Stimulated activated CD8-positive, alpha-beta memory T cell treated with anti-CD3 and anti-CD28 coated beads, Interleukin-12 subunit alpha, Interleukin-12 subunit beta, amount 100 ng/mL, for 24 hours (primary cell): ENCODE results near the gene ANKRD44.

Source experiments
- DNase-seq: peaks from one replicate; pipeline ENCODE4 v3.0.0-alpha.2; 2020; ENCODE audit errors: extremely low read depth

The ANKRD44 gene

GRCh38 chr2:197145471-197146056 is 165.0 kb downstream of the ANKRD44 start:
- DNase-seq, result no peak

DNA sequence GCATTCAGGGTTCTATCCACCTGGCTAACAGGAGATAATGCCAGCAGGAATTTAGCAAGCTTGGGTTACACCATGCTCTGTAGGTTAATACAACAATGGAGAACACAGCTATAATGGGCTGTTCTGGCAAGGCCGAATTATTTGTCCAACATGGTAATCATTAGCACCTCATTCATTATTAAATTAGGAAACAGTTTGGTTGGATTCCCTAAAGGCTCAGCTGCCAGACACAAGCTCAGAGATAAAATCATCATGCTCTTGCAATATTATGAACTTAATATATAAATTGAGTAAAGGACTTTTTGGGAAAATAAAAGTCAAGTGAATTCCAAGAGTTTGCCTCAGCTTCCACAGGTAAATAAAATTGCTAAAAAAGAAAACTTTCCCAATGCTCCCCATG is 166.4 kb downstream of the ANKRD44 start:
- no peak for DNase-seq

DNA sequence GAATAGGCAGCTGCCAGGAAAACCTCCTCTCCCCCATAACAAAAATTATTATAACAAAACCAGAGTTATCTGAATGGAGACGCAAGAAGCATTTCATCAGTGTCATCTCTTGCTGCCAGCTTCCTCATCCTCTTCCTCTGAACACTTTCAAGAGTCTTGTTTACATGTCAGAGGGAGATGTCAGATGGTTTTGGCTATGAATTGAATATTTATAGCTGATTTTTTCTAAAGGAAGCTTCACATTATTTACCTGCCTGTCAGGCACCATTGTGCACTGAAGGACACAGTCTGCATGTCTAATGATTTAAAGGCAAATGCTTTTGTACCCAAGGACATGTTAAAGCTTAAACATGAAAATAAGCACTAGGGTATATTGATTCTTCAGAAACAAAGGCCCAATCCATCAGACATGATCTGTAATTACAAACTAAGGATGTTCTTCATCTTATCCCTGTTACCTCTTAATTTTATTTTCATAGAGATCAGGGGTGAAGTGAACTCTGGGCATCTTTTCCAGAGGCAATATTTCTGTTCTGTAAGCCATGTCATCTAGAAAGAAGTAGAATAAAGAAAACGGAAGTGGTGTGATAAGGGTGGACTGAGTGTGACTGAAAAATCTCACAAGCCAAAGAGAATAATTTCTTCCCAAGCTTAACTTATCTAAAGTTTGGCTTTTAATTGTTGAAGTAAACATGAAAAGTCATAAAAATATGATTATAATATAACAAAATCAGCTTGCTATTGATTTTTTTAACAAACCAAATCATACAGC is 168.7 kb downstream of the ANKRD44 start:
- DNase-seq, result no peak

GRCh38 chr2:197140045-197140444 is 170.5 kb downstream of the ANKRD44 start:
- DNase-seq, result no peak

DNA sequence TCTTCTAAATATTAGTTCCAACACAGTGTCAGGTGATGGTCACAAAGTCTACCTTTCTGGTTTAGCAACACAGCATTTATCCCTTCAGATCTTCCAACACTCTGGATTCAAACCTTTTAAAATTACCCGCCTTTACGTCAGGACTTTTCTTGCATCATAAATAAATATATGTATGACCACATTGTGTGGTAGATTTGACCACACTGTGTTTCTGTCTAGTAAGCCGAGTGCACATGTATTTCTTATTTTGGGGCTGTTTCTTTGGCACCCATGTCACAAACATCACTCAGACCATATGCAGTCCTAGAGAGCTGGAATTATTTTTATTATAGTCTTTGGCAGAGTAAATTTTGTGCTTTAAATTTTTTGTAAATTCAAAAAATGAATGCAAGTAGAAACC is 172.1 kb downstream of the ANKRD44 start:
- DNase-seq, result no peak

DNA sequence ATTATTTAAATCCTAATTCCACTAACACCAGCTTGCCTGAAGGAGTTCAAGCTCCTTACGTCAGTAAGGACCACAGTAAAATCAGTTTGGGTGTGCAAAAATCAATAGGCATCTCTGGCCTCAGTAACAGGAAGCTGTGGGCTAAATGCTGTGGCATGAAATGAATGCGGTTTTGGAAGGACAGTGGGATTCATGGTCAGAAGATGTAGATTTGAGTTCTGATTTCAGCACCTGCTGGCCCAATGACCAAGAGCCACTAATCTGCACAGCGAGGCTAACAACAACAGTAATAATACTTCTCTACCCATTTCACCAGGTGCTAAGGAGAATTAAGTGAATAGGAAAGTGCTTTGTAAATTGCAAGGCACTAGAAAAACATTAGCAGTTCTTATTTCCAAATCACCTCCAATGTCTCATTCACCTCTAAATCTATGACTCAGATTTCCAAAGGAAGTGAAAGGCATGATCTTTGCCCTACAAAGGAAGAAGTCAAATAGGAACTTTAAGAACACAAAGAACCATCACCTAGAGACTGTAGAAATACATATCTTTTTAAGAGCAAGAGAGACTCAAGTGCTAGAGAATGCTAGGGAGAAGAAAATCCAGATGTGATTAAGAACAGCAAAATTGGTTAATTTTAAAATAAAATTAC is 172.6 kb downstream of the ANKRD44 start:
- no peak for DNase-seq

DNA sequence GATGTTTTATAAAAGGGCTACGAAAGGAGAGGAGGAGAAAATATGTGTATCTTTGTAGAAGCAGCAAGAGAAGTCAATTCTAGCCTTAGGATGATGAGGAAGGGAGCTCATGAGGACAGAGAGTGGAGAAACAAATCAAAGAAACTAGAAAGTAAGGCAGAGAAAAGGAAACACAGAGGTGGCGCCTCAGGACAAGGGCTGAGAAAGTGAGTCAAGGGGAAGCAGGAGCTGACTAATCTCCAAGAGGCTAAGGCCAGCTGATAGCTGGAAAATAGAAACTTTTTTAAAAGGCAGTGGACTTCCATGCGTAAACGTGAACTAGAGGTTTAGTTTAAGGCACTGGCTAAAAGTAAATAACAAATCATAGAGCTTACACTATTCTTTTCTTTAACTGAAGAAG is 173.3 kb downstream of the ANKRD44 start:
- DNase-seq, result no peak

DNA sequence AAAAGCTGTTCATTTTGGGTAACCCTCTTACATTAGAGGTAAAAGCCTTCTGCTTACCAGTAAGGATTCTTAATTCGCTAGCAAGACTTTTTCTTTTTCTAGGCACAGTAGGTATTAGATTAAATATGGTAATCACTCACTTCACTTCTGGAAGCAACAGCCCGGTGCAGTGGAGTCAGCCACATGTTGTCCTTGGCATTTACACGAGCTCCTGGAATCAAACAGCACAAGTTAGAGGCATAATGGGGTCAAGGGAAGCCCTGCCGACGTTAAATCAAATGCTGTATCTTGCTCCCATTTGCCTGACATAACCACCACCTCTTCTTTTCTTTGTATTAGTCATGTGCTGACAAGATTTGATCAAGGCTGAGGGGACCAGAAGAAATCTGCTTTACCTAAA is 174.1 kb downstream of the ANKRD44 start:
- DNase-seq, result no peak

GRCh38 chr2:197135806-197136205 is 174.8 kb downstream of the ANKRD44 start:
- DNase-seq, result no peak

- no peak for DNase-seq
These were observed 176.4 kb downstream of the ANKRD44 start for GRCh38 chr2:197134206-197134605.

- no peak for DNase-seq
These were observed 179.1 kb downstream of the ANKRD44 start for GRCh38 chr2:197131558-197131855.

GRCh38 chr2:197130318-197130717 is 180.3 kb downstream of the ANKRD44 start:
- no peak for DNase-seq

DNA sequence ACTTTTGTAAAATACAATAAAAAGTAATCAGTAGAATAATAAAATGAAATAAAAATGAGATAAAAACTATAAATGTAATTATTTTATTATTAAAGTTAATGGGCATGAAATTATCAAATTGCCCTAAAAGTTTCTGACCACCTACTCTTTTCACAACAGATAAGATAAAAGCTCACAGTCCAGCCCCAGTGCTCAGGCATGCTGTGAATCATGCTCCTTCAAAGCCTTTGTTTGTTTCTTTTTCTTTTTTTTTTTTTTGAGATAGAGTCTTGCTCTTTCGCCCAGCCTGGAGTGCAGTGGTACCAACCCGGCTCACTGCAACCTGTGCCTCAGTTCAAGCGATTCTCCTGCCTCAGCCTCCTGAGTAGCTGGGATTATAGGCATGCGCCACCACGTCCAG is 181.7 kb downstream of the ANKRD44 start:
- DNase-seq, result no peak

DNA sequence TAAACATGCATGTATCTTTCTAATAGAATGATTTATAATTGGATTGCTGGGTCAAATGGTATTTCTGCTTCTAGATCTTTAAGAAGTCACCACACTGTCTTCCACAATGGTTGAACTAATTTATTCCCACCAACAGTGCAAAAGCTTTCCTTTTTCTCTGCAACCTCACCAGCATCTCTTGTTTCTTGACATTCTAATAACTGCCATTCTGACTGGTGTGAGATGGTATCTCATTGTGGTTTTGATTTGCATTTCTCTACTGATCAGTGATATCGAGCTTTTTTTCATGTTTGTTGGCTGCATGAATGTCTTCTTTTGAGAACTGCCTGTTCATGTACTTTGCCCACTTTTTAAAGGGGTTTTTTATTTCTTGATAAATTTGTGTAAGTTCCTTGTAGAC is 182.5 kb downstream of the ANKRD44 start:
- no peak for DNase-seq

GRCh38 chr2:197126630-197127352 is 183.8 kb downstream of the ANKRD44 start:
- DNase-seq, result no peak

DNA sequence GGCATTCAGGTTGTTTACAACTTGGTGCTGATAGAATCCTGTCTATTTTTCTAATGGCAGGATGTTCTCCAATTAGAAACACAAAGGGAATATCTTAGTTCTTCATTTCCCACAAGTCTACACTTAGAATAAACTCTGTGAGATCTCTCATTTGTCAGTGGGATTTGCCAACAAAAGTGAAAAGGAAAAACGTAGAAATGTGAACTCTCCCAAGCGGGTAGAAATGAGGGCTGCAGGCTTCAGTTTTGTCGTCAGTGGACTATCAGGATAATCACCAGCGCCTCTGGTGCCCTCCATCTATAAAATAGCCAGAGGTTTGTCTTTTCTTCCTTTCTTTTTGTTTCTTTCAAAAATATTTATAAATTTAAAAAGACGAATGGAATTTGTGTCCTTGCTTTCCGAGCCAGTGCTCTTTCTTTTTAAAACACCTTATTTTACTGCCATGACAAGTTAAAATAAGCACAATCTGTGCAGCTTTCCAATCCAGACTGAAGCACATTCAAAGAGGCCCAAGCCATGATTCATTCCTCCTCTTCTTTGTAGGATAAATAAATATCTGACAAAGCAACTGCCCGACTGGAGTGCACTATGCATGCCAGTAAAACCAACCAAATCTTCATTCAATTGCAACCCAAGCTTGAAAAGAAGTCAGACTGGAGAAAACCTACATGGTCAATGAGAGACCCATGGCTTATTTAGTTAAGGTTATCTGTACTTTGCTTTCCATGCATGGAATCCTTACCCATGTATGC is 185.8 kb downstream of the ANKRD44 start:
- no peak for DNase-seq

- DNase-seq, result no peak
These were observed 187.8 kb downstream of the ANKRD44 start for GRCh38 chr2:197122821-197123220.

GRCh38 chr2:197121756-197122385 is 188.7 kb downstream of the ANKRD44 start:
- no peak for DNase-seq

GRCh38 chr2:197121255-197121654 is 189.3 kb downstream of the ANKRD44 start:
- DNase-seq, result no peak

DNA sequence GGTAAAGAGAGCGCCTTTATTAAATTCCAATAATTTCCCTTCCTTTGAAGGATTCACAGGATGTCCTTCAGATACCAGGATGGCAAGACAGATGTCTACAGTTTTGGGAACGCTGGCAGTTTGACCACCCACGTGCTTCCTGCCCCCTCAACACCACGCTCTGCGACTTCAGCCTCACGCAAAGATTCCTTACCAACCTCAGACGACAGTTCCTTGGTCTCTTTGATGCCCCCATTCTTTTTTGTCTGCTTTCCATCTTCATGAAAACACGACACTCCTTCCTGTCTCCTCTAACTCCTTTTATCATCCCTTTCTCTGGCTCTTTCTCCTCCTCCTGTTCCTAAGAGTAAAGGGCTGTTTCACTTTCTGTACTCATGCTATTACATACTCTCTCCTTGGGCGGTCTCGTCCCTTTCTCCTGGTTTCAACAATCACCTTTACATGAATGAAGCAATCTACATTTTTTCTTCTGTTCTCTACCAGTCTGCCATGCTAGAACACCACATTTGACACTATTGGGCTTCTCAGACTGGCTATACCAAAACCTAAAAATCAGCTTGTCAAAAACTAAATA is 194.2 kb downstream of the ANKRD44 start:
- no peak for DNase-seq

GRCh38 chr2:197115325-197115724 is 195.3 kb downstream of the ANKRD44 start:
- no peak for DNase-seq
